Gastrocnemius medialis (tissue), 4 donors: ENCODE data around the gene DCST1. TPM values are rescaled to one million over a fixed set of nuclear protein-coding genes. Genes with fewer than 3 reads are reported as not detected.

ENCODE experiments used
- ATAC-seq, 2 donors: fragments of 150-250 bp; one replicate each; pipeline ENCODE4 v1.9.1; 2016
- DNase-seq, 2 donors: peaks; one replicate each; pipeline ENCODE4 v3.0.0-alpha.2; 2019
- H3K27ac ChIP-seq, 4 donors: fragments of 200-600 bp; sonication (generic); 1 replicate in 1 of 4; 2 replicates in 3 of 4; pipeline ENCODE4 v1.5.1; 2016 to 2018; ENCODE audit warnings: mild to moderate bottlenecking in 2 of 4, moderate library complexity in 1 of 4
- H3K27me3 ChIP-seq, 3 donors: fragments of 200-600 bp; sonication (generic) in 2 of 3; 1 replicate in 1 of 3; 2 replicates in 2 of 3; pipeline versions ENCODE4 v1.5.1 to v1.6.0; 2016 to 2019; ENCODE audit warnings: mild to moderate bottlenecking in 1 of 3, moderate library complexity in 1 of 3
- H3K36me3 ChIP-seq, 2 donors: fragments of 200-600 bp; sonication (generic) in 1 of 2; one replicate each; pipeline ENCODE4 v1.5.1; 2017 to 2018
- H3K4me1 ChIP-seq, 2 donors: fragments of 200-600 bp; sonication (generic) in 1 of 2; one replicate each; pipeline ENCODE4 v1.5.1; 2016 to 2017; ENCODE audit warnings: mild to moderate bottlenecking in 2 of 2
- H3K4me3 ChIP-seq, 4 donors: fragments of 200-600 bp; sonication (generic) in 3 of 4; 1 replicate in 1 of 4; 2 replicates in 3 of 4; pipeline ENCODE4 v1.5.1; 2016 to 2019; ENCODE audit warnings: mild to moderate bottlenecking in 2 of 4
- H3K9me3 ChIP-seq, 3 donors: fragments of 200-600 bp; sonication (generic) in 2 of 3; 1 replicate in 1 of 3; 2 replicates in 2 of 3; pipeline ENCODE4 v1.5.1; 2016 to 2019
- CTCF ChIP-seq, 5 experiments: fragments of 450-650 bp in 3 of 5; fragments of 200-600 bp in 2 of 5; sonication (generic) in 2 of 5; IDR thresholded peaks in 4 of 5; conservative IDR thresholded peaks in 1 of 5; 1 replicate in 4 of 5; 2 replicates in 1 of 5; pipeline ENCODE4 v1.5.1; 2016 to 2019; ENCODE audit warnings: antibody characterized with exemption in 5 of 5, mild to moderate bottlenecking in 3 of 5, moderate library complexity in 3 of 5
- POLR2A ChIP-seq, 2 donors: fragments of 450-650 bp; IDR thresholded peaks; one replicate each; pipeline ENCODE4 v1.6.1; 2017; ENCODE audit warnings: antibody characterized with exemption in 2 of 2, mild to moderate bottlenecking in 2 of 2, moderate library complexity in 2 of 2
- in situ Hi-C, 4 donors: fragments of 200-750 bp; cut with MboI; loops; one replicate each; pipeline versions ENCODE4 v1.15.0 to v1.8.0; 2017; ENCODE audit warnings: low sequenced_read_pairs in 4 of 4
- intact Hi-C: fragments of 100-400 bp; cut with DNase I; formaldehyde crosslinking; loops from one replicate; pipeline ENCODE4 v1.15.1; 2023; ENCODE audit warnings: low total_unique reads
- total RNA-seq, 4 donors: library from RNA; depleted of rRNA; stranded (reverse); fragments of >200 nt; gene quantifications; one replicate each; pipeline versions ENCODE4 v1.1.0 to v1.2.3, GENCODE V29; 2016

DCST1 gene
- total RNA-seq, 4 donors from 2014 or later, result 0.13 to 0.35 TPM; not detected in 2

DNA sequence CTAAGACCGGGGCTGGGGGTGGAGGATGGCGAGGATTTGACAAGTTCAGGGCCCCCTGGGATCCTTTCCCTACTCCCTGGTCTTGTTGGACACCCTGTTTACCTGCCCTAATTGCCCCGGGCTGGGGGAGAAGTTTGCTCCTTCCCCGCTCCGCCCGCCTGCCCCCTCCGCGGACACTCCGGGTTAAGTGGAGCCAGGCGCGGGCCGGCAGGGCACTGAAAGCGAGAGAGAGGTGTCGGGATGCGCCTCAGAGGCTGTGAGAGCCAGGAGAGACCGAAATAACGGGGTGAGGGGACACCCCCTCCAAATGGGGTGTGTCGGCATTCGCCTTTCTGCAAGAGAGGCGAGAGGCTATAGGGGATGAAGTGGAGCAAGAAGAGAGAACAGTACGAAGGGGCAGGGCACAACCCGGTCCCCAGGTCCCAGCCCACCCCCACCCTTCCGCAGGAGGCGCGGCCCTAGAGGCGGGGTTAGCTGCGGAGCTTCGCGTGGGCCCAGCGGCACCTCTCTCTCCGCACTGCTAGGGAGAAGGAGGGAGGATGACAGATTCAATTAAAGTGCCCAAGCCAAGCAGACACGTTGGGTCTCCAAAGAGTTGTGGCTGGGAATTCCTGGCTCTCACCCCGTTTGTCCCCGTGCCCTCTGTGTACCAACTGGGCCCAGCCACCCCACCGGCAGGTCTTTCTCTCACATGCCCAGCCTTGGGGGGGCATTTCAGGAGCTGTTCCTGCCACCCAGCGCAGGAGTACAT, 48.9 kb downstream of the DCST1 start:
- intact Hi-C loops (no loop called here), in situ Hi-C loops (no loop called here)
- DNase-seq (no peak), ATAC-seq (no peak)
- Histone ChIP-seq H3K4me1 (peaks cover 46 to 54% of the 10 kb centered on the region in 2 donors), H3K4me3 (peak overlapping the region in 1 of 4 donors; percentile 14), H3K27ac (no peak overlapping the region), H3K27me3 (peaks cover 51 to 56% (median 54%) of the 10 kb centered on the region in 3 donors), H3K9me3 (no peaks in the 10 kb centered on the region), H3K36me3 (no peaks in the 10 kb centered on the region)
- TF ChIP-seq CTCF (IDR thresholded peaks at IDR 0.05 in 4 of 5, conservative IDR thresholded peaks at IDR 0.05 in 1 of 5) (no peak), POLR2A (IDR thresholded peaks at IDR 0.05) (no peak)

GRCh38 chr1:155083052-155083541, 49.5 kb downstream of the DCST1 start:
- DNase-seq (no peak), ATAC-seq (no peak)
- TF ChIP-seq CTCF (IDR thresholded peaks at IDR 0.05 in 4 of 5, conservative IDR thresholded peaks at IDR 0.05 in 1 of 5), result no peak
- TF ChIP-seq POLR2A (IDR thresholded peaks at IDR 0.05), result no peak
- no peaks in the 10 kb centered on the region for H3K36me3 ChIP-seq
- H3K4me3 ChIP-seq, result no peak overlapping the region
- peaks cover 51 to 56% (median 54%) of the 10 kb centered on the region in 3 donors for H3K27me3 ChIP-seq
- intact Hi-C loops, result no loop called here
- in situ Hi-C loops, result no loop called here
- peaks cover 46 to 54% of the 10 kb centered on the region in 2 donors for H3K4me1 ChIP-seq
- no peaks in the 10 kb centered on the region for H3K9me3 ChIP-seq
- H3K27ac ChIP-seq, result no peak overlapping the region

- DNase-seq, result peak in 1 of 2 donors; percentile 29
- no peaks in the 10 kb centered on the region for H3K36me3 ChIP-seq
- ATAC-seq, result no peak
- H3K4me3 ChIP-seq, result peak overlapping the region in 3 of 4 donors; percentile 57 to 85 (median 72)
- peaks cover 49 to 54% (median 51%) of the 10 kb centered on the region in 3 donors for H3K27me3 ChIP-seq
- H3K4me1 ChIP-seq, result peaks cover 40 to 52% of the 10 kb centered on the region in 2 donors
- H3K27ac ChIP-seq, result peak overlapping the region in 1 of 4 donors; percentile 87
- TF ChIP-seq POLR2A (IDR thresholded peaks at IDR 0.05) (no peak), CTCF (IDR thresholded peaks at IDR 0.05 in 4 of 5, conservative IDR thresholded peaks at IDR 0.05 in 1 of 5) (no peak)
- H3K9me3 ChIP-seq, result no peaks in the 10 kb centered on the region
- intact Hi-C loops, result loop anchor here (2.0 kb wide), 1 partner anchor 67 kb away; no protein-coding TSS in a partner anchor
- in situ Hi-C loops, result no loop called here
These were observed 50.5 kb downstream of the DCST1 start for GRCh38 chr1:155083865-155084721.

DNA sequence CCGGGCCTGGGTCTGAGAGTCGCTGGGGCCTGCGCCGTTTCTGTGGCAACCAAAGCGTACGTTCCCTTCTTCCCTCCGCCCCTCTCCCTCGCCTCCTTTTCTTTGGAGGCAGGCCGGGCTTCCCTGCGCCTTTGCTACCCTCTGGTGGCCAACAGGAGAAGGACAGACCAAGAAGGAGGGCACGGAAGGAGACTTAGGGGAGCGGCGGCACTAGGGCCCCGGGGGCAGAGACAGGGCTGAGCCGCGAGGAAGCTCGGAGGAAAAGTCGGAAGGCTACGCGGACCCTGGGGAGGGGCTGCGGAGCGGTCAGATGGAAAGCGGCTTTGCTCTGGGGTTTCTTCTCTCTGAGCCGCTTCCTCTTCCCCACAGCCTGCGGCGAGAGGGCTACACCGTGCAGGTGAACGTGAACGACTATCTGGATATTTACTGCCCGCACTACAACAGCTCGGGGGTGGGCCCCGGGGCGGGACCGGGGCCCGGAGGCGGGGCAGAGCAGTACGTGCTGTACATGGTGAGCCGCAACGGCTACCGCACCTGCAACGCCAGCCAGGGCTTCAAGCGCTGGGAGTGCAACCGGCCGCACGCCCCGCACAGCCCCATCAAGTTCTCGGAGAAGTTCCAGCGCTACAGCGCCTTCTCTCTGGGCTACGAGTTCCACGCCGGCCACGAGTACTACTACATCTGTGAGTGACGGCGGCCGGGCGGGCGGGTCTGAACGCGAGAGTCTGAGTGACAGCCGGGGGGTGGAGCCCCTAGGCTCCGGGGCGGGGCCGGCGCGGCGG, 51.3 kb downstream of the DCST1 start:
- Histone ChIP-seq H3K4me1 (peaks cover 32 to 43% of the 10 kb centered on the region in 2 donors), H3K9me3 (no peaks in the 10 kb centered on the region), H3K27ac (peak overlapping the region; percentile 87 to 95 (median 89)), H3K4me3 (peak overlapping the region; percentile 57 to 85 (median 72)), H3K36me3 (no peaks in the 10 kb centered on the region), H3K27me3 (peaks cover 40 to 45% (median 44%) of the 10 kb centered on the region in 3 donors)
- TF ChIP-seq POLR2A (IDR thresholded peaks at IDR 0.05), result peak; percentile 50 to 87
- peak; percentile 90 to 97 (median 95) for TF ChIP-seq CTCF (IDR thresholded peaks at IDR 0.05 in 4 of 5, conservative IDR thresholded peaks at IDR 0.05 in 1 of 5)
- DNase-seq (peak; percentile 83 to 89), ATAC-seq (peak; percentile 87 to 89)
- in situ Hi-C loops (no loop called here), intact Hi-C loops (loop anchor here (1.0 to 5.0 kb wide), 6 partner anchors 22 to 608 kb away; partner anchors contain the start of genes CKS1B, EFNA4 and SHC1)
